Endothelial cell (in vitro differentiated cells): ENCODE measurements around the gene PPP3CA. TPM values are rescaled to one million over a fixed set of nuclear protein-coding genes. Genes with fewer than 3 reads are reported as not detected.

Experiments used
- DNase-seq: peaks from one replicate; pipeline ENCODE4 v3.0.0; 2021; ENCODE audit warnings: low spot score
- H3K27ac Mint-ChIP-seq: one replicate; pipeline ENCODE4 v1.8.0; 2021; ENCODE audit warnings: mixed read lengths, inconsistent platforms; ENCODE audit not compliant: unreplicated experiment
- H3K27me3 Mint-ChIP-seq: one replicate; pipeline ENCODE4 v1.8.0; 2021; ENCODE audit warnings: mild to moderate bottlenecking, moderate library complexity, mixed read lengths, inconsistent platforms; ENCODE audit not compliant: unreplicated experiment
- H3K36me3 Mint-ChIP-seq: one replicate; pipeline ENCODE4 v1.8.0; 2021; ENCODE audit warnings: mild to moderate bottlenecking, low read depth, mixed read lengths, inconsistent platforms; ENCODE audit not compliant: unreplicated experiment
- H3K4me1 Mint-ChIP-seq: one replicate; pipeline ENCODE4 v1.8.0; 2021; ENCODE audit warnings: mild to moderate bottlenecking, mixed read lengths, inconsistent platforms; ENCODE audit not compliant: unreplicated experiment
- H3K4me3 Mint-ChIP-seq: one replicate; pipeline ENCODE4 v1.8.0; 2021; ENCODE audit warnings: mild to moderate bottlenecking, mixed read lengths, inconsistent platforms; ENCODE audit not compliant: unreplicated experiment
- H3K9me3 Mint-ChIP-seq: one replicate; pipeline ENCODE4 v1.8.0; 2021; ENCODE audit warnings: mixed read lengths, inconsistent platforms; ENCODE audit not compliant: unreplicated experiment
- CTCF ChIP-seq: fragments of 200-600 bp; sonication (generic); IDR thresholded peaks from one replicate; pipeline ENCODE4 v1.5.0; 2021; ENCODE audit warnings: antibody characterized with exemption; ENCODE audit not compliant: unreplicated experiment
- total RNA-seq: library from RNA; stranded (reverse); fragmentation: NEBNext Ultra II Directional; extraction: Animal tissue kit (Norgen Biotek cat#: 25700); gene quantifications from one replicate; pipeline ENCODE4 v1.2.1, GENCODE V29; 2021; ENCODE audit not compliant: unreplicated experiment

The PPP3CA gene
- total RNA-seq, 1 donor from 2014 or later: 60.5 TPM

GRCh38 chr4:101256222-101256621, 91.1 kb downstream of the PPP3CA start:
- no peak for DNase-seq
- Mint-ChIP-seq H3K9me3 (no peaks in the 10 kb centered on the region), H3K4me1 (peaks cover 56% of the 10 kb centered on the region), H3K27me3 (peaks cover 3% of the 10 kb centered on the region), H3K4me3 (peak overlapping the region; percentile 7), H3K36me3 (no peaks in the 10 kb centered on the region), H3K27ac (peak overlapping the region; percentile 95)
- TF ChIP-seq CTCF: no peak

- Mint-ChIP-seq H3K27ac (peak overlapping the region; percentile 59), H3K4me1 (peaks cover 49% of the 10 kb centered on the region), H3K36me3 (no peaks in the 10 kb centered on the region), H3K9me3 (no peaks in the 10 kb centered on the region), H3K27me3 (peaks cover 3% of the 10 kb centered on the region), H3K4me3 (no peak overlapping the region)
- DNase-seq: no peak
- TF ChIP-seq CTCF: no peak
These were observed 92.5 kb downstream of the PPP3CA start for GRCh38 chr4:101254776-101255175.

GRCh38 chr4:101253121-101253520, 94.2 kb downstream of the PPP3CA start:
- Mint-ChIP-seq H3K36me3 (no peaks in the 10 kb centered on the region), H3K9me3 (no peaks in the 10 kb centered on the region), H3K27ac (no peak overlapping the region), H3K4me3 (no peak overlapping the region), H3K27me3 (no peaks in the 10 kb centered on the region), H3K4me1 (peaks cover 37% of the 10 kb centered on the region)
- DNase-seq: no peak
- TF ChIP-seq CTCF: no peak

- Mint-ChIP-seq H3K27ac (no peak overlapping the region), H3K4me3 (no peak overlapping the region), H3K9me3 (no peaks in the 10 kb centered on the region), H3K36me3 (no peaks in the 10 kb centered on the region), H3K4me1 (peaks cover 35% of the 10 kb centered on the region), H3K27me3 (no peaks in the 10 kb centered on the region)
- DNase-seq: no peak
- TF ChIP-seq CTCF: no peak
These were observed 94.6 kb downstream of the PPP3CA start for GRCh38 chr4:101252721-101253120.

- no peaks in the 10 kb centered on the region for H3K36me3 Mint-ChIP-seq
- H3K9me3 Mint-ChIP-seq: no peaks in the 10 kb centered on the region
These were observed 96.1 kb downstream of the PPP3CA start for GRCh38 chr4:101251261-101251660.

More at GRCh38 chr4:101251261-101251660, 96.1 kb downstream of the PPP3CA start:
- Mint-ChIP-seq H3K27me3 (no peaks in the 10 kb centered on the region), H3K4me3 (no peak overlapping the region), H3K4me1 (peaks cover 26% of the 10 kb centered on the region), H3K27ac (no peak overlapping the region)
- no peak for DNase-seq
- no peak for TF ChIP-seq CTCF
